Lung (tissue), 12 donors: ENCODE results near the gene OLA1. TPM values are rescaled to one million over a fixed set of nuclear protein-coding genes. Genes with fewer than 3 reads are reported as not detected.
A peak's percentile ranks its signal among the peaks of the same experiment; 100 is the strongest.

ENCODE experiments used
- ATAC-seq: fragments of 200-7000 bp; cut with Tn5 transposase; one replicate; pipeline ENCODE4 v1.9.1; 2020; ENCODE audit warnings: moderate number of reproducible peaks; ENCODE audit not compliant: insufficient read depth, low FRiP score
- DNase-seq, 3 donors: peaks; one replicate each; pipeline ENCODE4 v3.0.0-alpha.2; 2013 to 2017
- H3K27ac ChIP-seq, 2 donors: one replicate each; pipeline ENCODE4 v1.5.1; 2013; ENCODE audit warnings: mild to moderate bottlenecking in 2 of 2, moderate library complexity in 2 of 2, control low read depth in 1 of 2, inconsistent platforms in 1 of 2, low read depth in 1 of 2, low read length in 1 of 2
- H3K27me3 ChIP-seq, 3 donors: one replicate each; pipeline ENCODE4 v1.5.1; 2013; ENCODE audit warnings: low read length in 2 of 3; ENCODE audit not compliant: control insufficient read depth in 3 of 3, insufficient read depth in 3 of 3
- H3K36me3 ChIP-seq, 4 donors: one replicate each; pipeline ENCODE4 v1.5.1; 2013; ENCODE audit warnings: low read length in 4 of 4, mild to moderate bottlenecking in 1 of 4, moderate library complexity in 1 of 4; ENCODE audit not compliant: control insufficient read depth in 4 of 4, insufficient read depth in 4 of 4
- H3K4me1 ChIP-seq, 5 donors: one replicate each; pipeline ENCODE4 v1.5.1; 2013; ENCODE audit warnings: low read length in 5 of 5, mild to moderate bottlenecking in 2 of 5, moderate library complexity in 1 of 5; ENCODE audit not compliant: control insufficient read depth in 5 of 5, insufficient read depth in 5 of 5
- H3K4me3 ChIP-seq: one replicate; pipeline ENCODE4 v1.5.1; 2013; ENCODE audit warnings: mild to moderate bottlenecking, control low read depth, moderate library complexity
- H3K9ac ChIP-seq, 2 donors: one replicate each; pipeline ENCODE4 v1.5.1; 2013; ENCODE audit warnings: low read length in 2 of 2, control low read depth in 1 of 2; ENCODE audit not compliant: insufficient read depth in 1 of 2
- H3K9me3 ChIP-seq, 4 donors: one replicate each; pipeline ENCODE4 v1.5.1; 2013; ENCODE audit warnings: low read length in 3 of 4, mild to moderate bottlenecking in 1 of 4, moderate library complexity in 1 of 4; ENCODE audit not compliant: control insufficient read depth in 4 of 4, insufficient read depth in 3 of 4
- CTCF ChIP-seq: IDR thresholded peaks from 2 replicates; pipeline ENCODE4 v1.5.1; 2012; ENCODE audit warnings: mild to moderate bottlenecking; ENCODE audit errors: control extremely low read depth, extremely low read depth
- WGBS, 2 donors: extraction: QIAGEN DNeasy Blood & Tissue Kit; methylation state at CpG; one replicate each; pipeline ENCODE4 v1.1.7; 2013; 5-methylcytosine and 5-hydroxymethylcytosine counted together
- polyA plus RNA-seq, 2 donors: library from polyadenylated mRNA; stranded (reverse); fragments of 200-250 nt; gene quantifications; one replicate each; pipeline ENCODE4 v1.2.1, GENCODE V29; 2013
- total RNA-seq, 2 donors: library from RNA; depleted of rRNA in 1 of 2; stranded (reverse); fragments of >200 nt in 1 of 2; gene quantifications; one replicate each; pipeline ENCODE4 v1.2.1, GENCODE V29; 2014 to 2021
- donor health status: control.
- donor health status: control.
- donor health status: Bipolar disorder and iron deficiency.
- donor health status: healthy.
- donor health status: DM: yes; HTN: yes; CAD: no.

The OLA1 gene
- total and polyA plus RNA-seq, 4 donors, result 49.8 to 71.4 (median 53.4) TPM

GRCh38 chr2:174054926-174055325 is 193.4 kb downstream of the OLA1 start:
- H3K9ac ChIP-seq, result no peak overlapping the region
- DNase-seq, result no peak
- H3K27me3 ChIP-seq, result no peaks in the 10 kb centered on the region
- H3K27ac ChIP-seq, result no peak overlapping the region
- no peak for ATAC-seq
- H3K4me1 ChIP-seq, result peaks cover 0 to 30% (median 7%) of the 10 kb centered on the region in 5 donors
- TF ChIP-seq CTCF, result no peak
- peaks cover 0 to 3% (median 0%) of the 10 kb centered on the region in 4 donors for H3K9me3 ChIP-seq
- WGBS, 2 donors, result 89 to 96% methylated on average over 8 of the region's 8 CpGs
- no peaks in the 10 kb centered on the region for H3K36me3 ChIP-seq
- no peak overlapping the region for H3K4me3 ChIP-seq

GRCh38 chr2:174053355-174054151 is 194.8 kb downstream of the OLA1 start:
- Histone ChIP-seq H3K27ac (no peak overlapping the region), H3K4me1 (peaks cover 0 to 30% (median 7%) of the 10 kb centered on the region in 5 donors), H3K9ac (peak overlapping the region in 1 of 2 donors; percentile 29), H3K36me3 (no peaks in the 10 kb centered on the region), H3K4me3 (no peak overlapping the region), H3K9me3 (peaks cover 0 to 3% (median 0%) of the 10 kb centered on the region in 4 donors), H3K27me3 (no peaks in the 10 kb centered on the region)
- no peak for TF ChIP-seq CTCF
- WGBS, 2 donors, result 62 to 65% methylated on average over 10 of the region's 10 CpGs
- ATAC-seq, result no peak
- DNase-seq, result peak in 2 of 3 donors; percentile 44 to 45

- TF ChIP-seq CTCF, result no peak
- ATAC-seq (no peak), DNase-seq (no peak)
- H3K9ac ChIP-seq, result peak overlapping the region in 1 of 2 donors; percentile 2
- H3K27me3 ChIP-seq, result no peaks in the 10 kb centered on the region
- H3K36me3 ChIP-seq, result no peaks in the 10 kb centered on the region
- no peak overlapping the region for H3K4me3 ChIP-seq
- H3K27ac ChIP-seq, result no peak overlapping the region
- H3K4me1 ChIP-seq, result peaks cover 0 to 30% (median 7%) of the 10 kb centered on the region in 5 donors
- peaks cover 0 to 3% (median 0%) of the 10 kb centered on the region in 4 donors for H3K9me3 ChIP-seq
- 64 to 78% methylated on average over 3 of the region's 3 CpGs for WGBS, 2 donors
Measured at GRCh38 chr2:174052584-174052976, 195.8 kb downstream of the OLA1 start.
